Breast epithelium (tissue), 3 donors: ENCODE results near the gene HACD2.

ENCODE experiments used
- POLR2A ChIP-seq: fragments of 450-650 bp; IDR thresholded peaks from one replicate; pipeline ENCODE4 v1.6.1; 2016; ENCODE audit warnings: antibody characterized with exemption, mild to moderate bottlenecking, moderate library complexity
- TF ChIP-seq, protein P1 (sequence below), 3 donors: fragments of 450-650 bp; IDR thresholded peaks; one replicate each; pipeline ENCODE4 v1.5.1; 2016 to 2017; ENCODE audit warnings: antibody characterized with exemption in 3 of 3, mild to moderate bottlenecking in 3 of 3, moderate library complexity in 3 of 3

DNA sequence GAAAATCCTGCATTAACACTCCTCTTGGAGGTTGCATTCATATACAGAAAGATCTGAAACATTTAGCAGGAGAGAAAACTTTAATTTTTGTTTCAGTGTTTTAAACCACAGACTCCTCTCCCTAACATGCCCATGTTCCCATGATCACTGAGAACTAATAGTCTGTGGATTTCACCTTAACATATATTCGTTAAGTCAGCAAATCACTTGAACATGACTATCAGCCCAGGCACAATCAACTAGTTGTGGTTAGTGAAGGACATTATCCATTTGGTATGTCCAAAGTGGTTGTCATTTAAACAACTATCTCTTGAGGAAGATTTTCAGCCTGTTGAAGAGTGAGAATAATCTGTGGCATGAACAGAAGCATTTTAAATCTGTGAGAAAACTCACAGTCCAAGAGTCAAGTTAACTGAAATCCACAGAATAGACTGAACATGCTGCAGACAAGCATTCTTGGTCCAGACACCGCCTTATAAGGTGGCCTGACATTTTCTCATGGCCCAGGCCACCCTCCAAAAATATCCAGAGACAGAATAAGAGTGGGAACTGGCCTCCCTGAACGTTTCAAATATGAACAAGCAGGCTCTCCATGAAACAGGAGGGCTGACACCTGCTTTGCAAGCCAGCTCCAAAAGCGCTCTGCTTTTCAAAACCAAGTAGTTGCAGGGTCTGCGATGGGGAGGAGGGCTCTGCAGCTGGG is 96.1 kb downstream of the HACD2 start:
- TF ChIP-seq, protein P1, sequence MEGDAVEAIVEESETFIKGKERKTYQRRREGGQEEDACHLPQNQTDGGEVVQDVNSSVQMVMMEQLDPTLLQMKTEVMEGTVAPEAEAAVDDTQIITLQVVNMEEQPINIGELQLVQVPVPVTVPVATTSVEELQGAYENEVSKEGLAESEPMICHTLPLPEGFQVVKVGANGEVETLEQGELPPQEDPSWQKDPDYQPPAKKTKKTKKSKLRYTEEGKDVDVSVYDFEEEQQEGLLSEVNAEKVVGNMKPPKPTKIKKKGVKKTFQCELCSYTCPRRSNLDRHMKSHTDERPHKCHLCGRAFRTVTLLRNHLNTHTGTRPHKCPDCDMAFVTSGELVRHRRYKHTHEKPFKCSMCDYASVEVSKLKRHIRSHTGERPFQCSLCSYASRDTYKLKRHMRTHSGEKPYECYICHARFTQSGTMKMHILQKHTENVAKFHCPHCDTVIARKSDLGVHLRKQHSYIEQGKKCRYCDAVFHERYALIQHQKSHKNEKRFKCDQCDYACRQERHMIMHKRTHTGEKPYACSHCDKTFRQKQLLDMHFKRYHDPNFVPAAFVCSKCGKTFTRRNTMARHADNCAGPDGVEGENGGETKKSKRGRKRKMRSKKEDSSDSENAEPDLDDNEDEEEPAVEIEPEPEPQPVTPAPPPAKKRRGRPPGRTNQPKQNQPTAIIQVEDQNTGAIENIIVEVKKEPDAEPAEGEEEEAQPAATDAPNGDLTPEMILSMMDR (IDR thresholded peaks at IDR 0.05), result no peak
- TF ChIP-seq POLR2A, result no peak
